Fibroblast of villous mesenchyme (primary cell): ENCODE data around the gene IRAK1. TPM values are rescaled to one million over a fixed set of nuclear protein-coding genes. Genes with fewer than 3 reads are reported as not detected.
"Not testable (repeated sequence)": the region's sequence is repeated elsewhere in the genome, so short reads cannot be mapped to it uniquely, and the experiment has no call there.

Experiments used
- DNase-seq: peaks from one replicate; pipeline ENCODE4 v3.0.0-alpha.2; 2010; ENCODE audit warnings: low read depth
- H3K4me3 ChIP-seq: 2 replicates; pipeline ENCODE4 v1.5.1; 2011; ENCODE audit warnings: low read depth, mild to moderate bottlenecking, low read length
- CTCF ChIP-seq: IDR thresholded peaks from 2 replicates; pipeline ENCODE4 v1.5.1; 2012; ENCODE audit warnings: low read depth, mild to moderate bottlenecking, low read length; ENCODE audit not compliant: insufficient read depth
- total RNA-seq: library from RNA; depleted of rRNA; stranded (reverse); fragments of >200 nt; gene quantifications from 2 replicates; pipeline ENCODE4 v1.2.3, GENCODE V29; 2012

IRAK1 gene
- total RNA-seq, 1 donor: 62.6 TPM

GRCh38 chrX:154002215-154002719, 17.4 kb downstream of the IRAK1 start:
- DNase-seq: peak; percentile 48
- no peak for TF ChIP-seq CTCF
- no peak overlapping the region for H3K4me3 ChIP-seq

- TF ChIP-seq CTCF: no peak
- H3K4me3 ChIP-seq: no peak overlapping the region
- no peak for DNase-seq
Measured at GRCh38 chrX:154000051-154000450, 19.7 kb downstream of the IRAK1 start.

GRCh38 chrX:153999359-154000037, 20.2 kb downstream of the IRAK1 start:
- no peak overlapping the region for H3K4me3 ChIP-seq
- no peak for DNase-seq
- no peak for TF ChIP-seq CTCF

GRCh38 chrX:153995504-153995903, 24.2 kb downstream of the IRAK1 start:
- TF ChIP-seq CTCF: no peak
- H3K4me3 ChIP-seq: no peak overlapping the region
- DNase-seq: no peak

- not testable (repeated sequence) for H3K4me3 ChIP-seq, DNase-seq
Measured at GRCh38 chrX:153994398-153994797, 25.3 kb downstream of the IRAK1 start.

GRCh38 chrX:153993978-153994377, 25.7 kb downstream of the IRAK1 start:
- no peak for DNase-seq
- TF ChIP-seq CTCF: no peak
- no peak overlapping the region for H3K4me3 ChIP-seq

GRCh38 chrX:153993079-153993478, 26.6 kb downstream of the IRAK1 start:
- TF ChIP-seq CTCF: no peak
- no peak overlapping the region for H3K4me3 ChIP-seq
- no peak for DNase-seq
